Activated naive CD8-positive, alpha-beta T cell treated with anti-CD3 and anti-CD28 coated beads for 36 hours (primary cell): ENCODE results near the gene KRT79. TPM values are rescaled to one million over a fixed set of nuclear protein-coding genes. Genes with fewer than 3 reads are reported as not detected.
"Not testable (repeated sequence)": the region's sequence is repeated elsewhere in the genome, so short reads cannot be mapped to it uniquely, and the experiment has no call there.

ENCODE experiments used
- DNase-seq: peaks from one replicate; pipeline ENCODE4 v3.0.0; 2021
- H3K27ac Mint-ChIP-seq: one replicate; pipeline ENCODE4 v1.8.0; 2022; ENCODE audit warnings: mild to moderate bottlenecking, moderate library complexity, mixed read lengths
- H3K27me3 Mint-ChIP-seq: one replicate; pipeline ENCODE4 v1.8.0; 2022; ENCODE audit warnings: mild to moderate bottlenecking, mixed read lengths
- H3K36me3 Mint-ChIP-seq: one replicate; pipeline ENCODE4 v1.8.0; 2021; ENCODE audit warnings: mild to moderate bottlenecking, mixed read lengths
- H3K4me1 Mint-ChIP-seq: one replicate; pipeline ENCODE4 v1.8.0; 2021; ENCODE audit warnings: mixed read lengths
- H3K4me3 Mint-ChIP-seq: one replicate; pipeline ENCODE4 v1.8.0; 2022; ENCODE audit warnings: mild to moderate bottlenecking, moderate library complexity, mixed read lengths
- H3K9me3 Mint-ChIP-seq: one replicate; pipeline ENCODE4 v1.8.0; 2022; ENCODE audit warnings: mixed read lengths
- total RNA-seq, 2 experiments: library from RNA; stranded (reverse); gene quantifications; one replicate each; pipeline ENCODE4 v1.2.3, GENCODE V29; 2021

The KRT79 gene
- total RNA-seq, 2 experiments from 2014 or later = 0.95 to 0.96 TPM

DNA sequence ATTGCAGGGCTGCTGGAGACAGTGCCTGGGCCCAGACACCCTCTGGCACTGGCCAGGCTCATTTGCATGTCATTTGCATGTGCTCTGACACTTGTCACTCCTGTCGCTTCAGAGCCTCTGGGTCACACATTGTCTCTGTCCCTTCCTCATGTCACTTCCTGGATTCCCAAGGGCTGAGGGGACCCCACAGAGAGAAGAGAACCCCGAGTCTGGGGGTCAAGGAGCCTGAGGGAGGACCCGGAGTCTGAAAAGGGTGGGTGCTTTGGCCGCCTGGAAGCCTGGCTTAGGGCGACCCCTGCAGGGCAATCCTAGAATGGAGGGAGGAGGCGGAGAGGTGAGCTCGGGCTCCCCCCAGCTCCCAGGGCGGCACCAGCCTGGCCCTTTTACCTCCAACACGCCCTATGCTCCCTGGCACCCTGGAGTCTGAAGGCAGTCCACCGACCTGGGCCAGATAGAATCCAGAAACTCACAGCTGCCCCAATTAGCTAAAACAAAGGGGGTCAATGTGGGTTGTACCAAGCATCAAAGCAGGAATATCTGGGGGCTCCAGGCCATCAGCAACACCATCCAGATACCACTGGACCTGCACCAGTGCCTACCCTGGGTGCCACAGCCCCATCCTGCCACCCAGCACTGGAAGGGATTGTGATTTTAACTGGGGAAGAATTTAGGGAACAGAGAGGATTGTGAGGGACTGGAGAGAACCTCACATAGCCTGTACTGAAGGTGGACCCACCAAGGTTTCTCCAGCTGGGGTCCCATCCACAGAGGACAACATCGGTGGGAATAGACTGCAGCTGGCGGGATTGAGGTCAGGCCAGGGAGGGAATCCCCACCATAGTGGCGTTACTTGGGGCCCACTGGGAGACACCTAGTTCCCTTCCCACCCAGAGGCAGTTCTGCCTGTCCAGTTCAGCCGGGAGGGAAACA, 36.5 kb upstream of the KRT79 start:
- Mint-ChIP-seq H3K27me3 (no peaks in the 10 kb centered on the region), H3K36me3 (no peaks in the 10 kb centered on the region), H3K4me1 (peaks cover 25% of the 10 kb centered on the region), H3K27ac (no peak overlapping the region), H3K4me3 (no peak overlapping the region), H3K9me3 (no peaks in the 10 kb centered on the region)
- peak; percentile 80 for DNase-seq

DNA sequence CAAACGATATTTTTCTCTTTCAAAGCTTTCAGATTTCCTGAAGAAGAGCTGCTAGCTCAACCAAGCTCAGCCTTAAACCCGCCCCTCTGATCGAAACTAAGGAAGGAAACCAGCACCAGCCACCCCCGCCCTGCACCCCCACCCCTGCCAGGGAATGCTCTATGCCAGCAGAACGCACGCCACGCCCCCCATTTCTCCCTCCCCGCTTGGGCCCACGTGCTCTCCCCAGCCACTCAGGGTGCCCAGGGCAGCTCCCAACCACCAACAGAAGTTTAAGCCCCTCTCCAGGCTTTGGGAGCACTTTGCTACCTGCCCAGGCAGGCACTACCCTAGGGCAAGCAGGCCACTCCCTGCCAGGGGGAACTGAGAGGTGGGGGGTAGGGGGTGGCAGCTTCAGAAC, 33.5 kb upstream of the KRT79 start:
- Mint-ChIP-seq H3K9me3 (no peaks in the 10 kb centered on the region), H3K4me3 (no peak overlapping the region), H3K27me3 (no peaks in the 10 kb centered on the region), H3K27ac (no peak overlapping the region), H3K4me1 (peaks cover 17% of the 10 kb centered on the region), H3K36me3 (no peaks in the 10 kb centered on the region)
- peak; percentile 40 for DNase-seq

DNA sequence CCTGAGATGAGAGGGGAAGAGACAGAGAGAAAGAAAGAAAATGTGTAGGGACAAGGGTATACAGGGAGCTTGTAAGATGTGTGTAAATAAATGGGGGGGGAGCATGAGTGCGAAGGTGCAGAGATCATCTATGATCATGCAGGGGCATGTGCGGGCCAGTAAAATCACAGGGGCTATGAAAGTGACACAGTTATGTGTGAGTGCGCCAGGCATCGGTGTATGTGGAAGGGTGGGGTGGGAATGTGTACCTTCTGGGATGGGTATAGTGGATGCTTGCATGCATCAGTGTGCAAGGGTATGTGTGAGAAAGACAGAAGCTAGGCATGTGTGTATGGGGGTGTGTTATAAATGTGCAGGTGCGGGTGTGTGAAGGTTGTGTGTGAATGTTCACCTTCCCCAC, 33.0 kb upstream of the KRT79 start:
- no peak overlapping the region for H3K27ac Mint-ChIP-seq
- H3K9me3 Mint-ChIP-seq = no peaks in the 10 kb centered on the region
- peaks cover 17% of the 10 kb centered on the region for H3K4me1 Mint-ChIP-seq
- no peak overlapping the region for H3K4me3 Mint-ChIP-seq
- DNase-seq = no peak
- H3K36me3 Mint-ChIP-seq = no peaks in the 10 kb centered on the region
- H3K27me3 Mint-ChIP-seq = no peaks in the 10 kb centered on the region

DNA sequence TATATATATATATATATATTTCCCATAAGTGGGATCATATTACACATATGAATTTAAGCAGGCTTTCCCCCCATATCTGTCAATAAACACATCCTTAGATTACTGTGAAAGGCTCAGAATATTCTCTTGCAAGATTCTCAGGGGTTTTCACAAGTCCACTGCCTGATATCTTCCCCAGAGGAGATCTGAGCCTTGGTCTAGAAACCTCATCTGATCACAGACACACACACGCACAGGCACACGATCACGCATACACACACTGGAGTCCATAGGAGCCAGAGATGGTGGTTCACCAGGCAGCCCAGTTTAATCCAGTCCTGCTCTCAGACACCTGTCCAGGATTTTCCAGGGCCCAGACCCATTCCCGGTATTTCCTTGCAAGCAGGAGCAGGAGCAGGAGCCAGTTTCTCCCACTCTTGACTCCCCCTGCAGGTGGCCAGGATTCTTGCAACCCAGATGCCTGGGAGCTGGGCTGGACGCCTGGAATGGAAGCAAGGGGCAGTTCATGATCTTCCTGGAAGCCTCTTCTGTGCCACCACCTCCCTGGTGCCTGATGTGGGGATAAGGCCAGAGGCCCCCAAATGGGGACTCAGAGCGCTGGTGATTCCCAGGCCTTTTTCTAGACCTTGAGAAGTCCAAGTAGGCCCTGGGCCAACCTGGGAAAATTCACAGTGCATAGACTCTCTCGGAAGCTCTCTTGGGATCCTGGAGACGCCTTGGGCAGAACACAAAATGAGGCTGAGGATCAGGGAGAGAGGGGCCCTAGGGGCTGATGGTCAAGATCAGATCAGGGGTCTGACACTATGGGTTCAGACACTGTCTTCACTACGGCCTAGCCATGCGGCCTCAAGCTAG, 31.2 kb upstream of the KRT79 start:
- DNase-seq = peak; percentile 26
- H3K27ac Mint-ChIP-seq = no peak overlapping the region
- H3K4me1 Mint-ChIP-seq = peaks cover 12% of the 10 kb centered on the region
- no peak overlapping the region for H3K4me3 Mint-ChIP-seq
- no peaks in the 10 kb centered on the region for H3K9me3 Mint-ChIP-seq
- no peaks in the 10 kb centered on the region for H3K36me3 Mint-ChIP-seq
- no peaks in the 10 kb centered on the region for H3K27me3 Mint-ChIP-seq

DNA sequence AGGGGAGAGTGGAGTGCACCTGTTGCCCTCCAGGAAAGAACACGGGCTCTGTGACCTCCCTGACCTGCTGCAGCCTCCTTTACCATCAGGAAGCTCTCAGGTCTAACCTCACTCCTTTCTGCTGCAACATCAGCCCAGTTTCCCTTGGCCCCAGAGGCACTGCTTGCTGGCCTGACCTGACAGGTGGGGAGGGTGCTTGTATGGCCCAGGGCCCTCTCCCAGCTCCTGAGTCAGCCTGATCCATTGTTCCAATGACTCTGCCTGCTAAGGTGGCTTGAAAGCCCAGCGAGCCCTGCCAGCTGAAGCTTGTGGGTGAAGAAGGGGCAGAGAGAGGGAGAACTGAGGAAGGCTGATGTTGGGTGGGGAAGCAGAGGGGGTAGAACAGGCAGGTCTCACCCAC, 27.9 kb upstream of the KRT79 start:
- H3K27ac Mint-ChIP-seq = no peak overlapping the region
- H3K9me3 Mint-ChIP-seq = no peaks in the 10 kb centered on the region
- peaks cover 2% of the 10 kb centered on the region for H3K4me1 Mint-ChIP-seq
- H3K36me3 Mint-ChIP-seq = no peaks in the 10 kb centered on the region
- no peak overlapping the region for H3K4me3 Mint-ChIP-seq
- no peak for DNase-seq
- no peaks in the 10 kb centered on the region for H3K27me3 Mint-ChIP-seq

DNA sequence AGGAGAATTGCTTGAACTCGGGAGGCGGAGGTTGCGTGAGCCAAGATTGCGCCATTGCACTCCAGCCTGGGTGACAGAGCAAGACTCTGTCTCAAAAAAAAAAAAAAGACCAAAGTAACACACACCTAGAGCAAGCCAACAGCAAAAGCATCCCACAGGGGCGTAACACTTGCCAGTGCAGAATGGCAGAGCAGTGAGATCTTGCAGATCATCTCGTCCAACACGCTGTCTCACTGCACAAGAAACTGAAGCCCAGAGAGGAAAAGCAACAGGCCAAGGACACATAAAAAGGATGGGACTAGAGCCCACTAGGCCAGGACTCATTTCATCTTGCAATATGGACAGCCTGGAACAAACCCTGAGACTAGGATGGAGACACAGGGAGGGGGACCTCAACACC, 27.4 kb upstream of the KRT79 start:
- DNase-seq = no peak
- Mint-ChIP-seq H3K36me3 (no peaks in the 10 kb centered on the region), H3K4me3 (no peak overlapping the region), H3K27me3 (no peaks in the 10 kb centered on the region), H3K27ac (no peak overlapping the region), H3K9me3 (no peaks in the 10 kb centered on the region), H3K4me1 (no peaks in the 10 kb centered on the region)

DNA sequence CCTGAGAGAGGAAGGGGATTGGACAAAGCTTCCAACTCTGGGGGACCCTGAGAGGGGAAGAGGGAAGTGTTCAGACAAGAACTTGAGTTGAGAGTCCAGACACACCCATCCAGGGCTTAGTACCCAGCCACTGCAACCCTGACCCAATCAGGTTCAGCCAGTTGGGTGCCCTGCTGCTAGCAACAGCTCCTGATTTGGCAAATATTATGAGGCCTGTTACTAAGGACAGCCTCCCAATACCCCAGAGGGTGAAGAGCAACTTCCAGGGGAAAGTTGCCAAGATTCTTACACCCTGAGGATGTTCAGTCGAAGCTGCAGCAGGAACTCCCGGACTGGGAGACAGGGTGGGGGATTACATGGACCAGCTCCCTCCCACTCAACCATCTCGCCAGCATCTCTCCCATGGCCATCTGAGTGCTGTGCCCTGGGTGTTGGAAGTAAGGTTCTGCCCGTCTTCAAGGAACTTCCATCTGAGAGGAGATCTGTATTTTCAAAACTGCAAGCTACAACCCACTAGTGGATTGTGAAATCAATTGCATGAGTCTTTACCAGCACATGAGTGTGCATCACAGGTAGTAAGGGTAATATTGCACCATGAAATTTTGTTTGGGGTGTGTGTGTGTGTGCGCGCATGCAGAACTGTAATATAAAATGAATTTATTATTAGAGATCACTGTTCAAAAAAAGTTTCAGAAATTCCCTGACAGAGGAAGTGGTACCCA, 26.2 kb upstream of the KRT79 start:
- Mint-ChIP-seq H3K27me3 (no peaks in the 10 kb centered on the region), H3K27ac (no peak overlapping the region), H3K36me3 (no peaks in the 10 kb centered on the region), H3K9me3 (no peaks in the 10 kb centered on the region), H3K4me1 (no peaks in the 10 kb centered on the region), H3K4me3 (no peak overlapping the region)
- no peak for DNase-seq

DNA sequence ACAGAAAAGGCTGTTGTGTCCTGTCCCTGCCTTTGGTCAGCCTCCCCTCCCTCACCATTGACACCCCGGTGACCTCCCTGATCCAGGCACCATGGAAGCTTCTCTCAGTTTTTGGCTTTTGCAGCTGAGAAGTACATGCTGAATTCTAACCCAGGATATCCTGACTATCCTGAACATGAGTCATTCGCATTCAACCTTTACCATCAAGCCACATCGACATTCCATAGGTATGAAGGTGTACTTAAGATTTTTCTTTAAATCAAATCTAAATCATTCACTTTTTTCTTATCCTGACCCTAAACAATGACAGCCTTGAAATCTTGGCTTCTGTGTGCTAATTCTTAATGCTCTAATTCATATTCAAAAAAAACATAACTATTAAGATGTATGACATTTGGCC, 23.4 kb upstream of the KRT79 start:
- no peaks in the 10 kb centered on the region for H3K4me1 Mint-ChIP-seq

DNA sequence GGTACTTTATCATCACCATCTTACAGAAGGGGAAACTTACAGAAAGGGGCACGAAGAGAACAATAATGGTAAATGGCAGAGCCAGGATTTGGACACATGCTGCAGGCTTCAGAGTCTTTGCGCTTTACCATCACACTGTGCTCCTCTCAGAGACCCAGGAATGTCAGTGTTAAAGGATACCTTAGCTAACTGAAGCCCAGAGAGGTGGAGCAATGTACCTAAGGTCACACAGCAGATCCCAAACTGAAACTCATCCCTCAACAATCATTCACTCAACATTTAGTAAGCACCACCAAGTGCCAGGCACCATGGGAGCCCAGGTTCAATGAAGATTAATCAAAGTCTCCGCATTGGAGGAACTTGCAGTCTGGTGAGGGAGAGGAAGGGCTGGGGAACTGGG, 22.7 kb upstream of the KRT79 start:
- H3K9me3 Mint-ChIP-seq = no peaks in the 10 kb centered on the region

More for the DNA sequence above, 23.4 kb upstream of the KRT79 start:
- no peak overlapping the region for H3K4me3 Mint-ChIP-seq
- H3K9me3 Mint-ChIP-seq = no peaks in the 10 kb centered on the region
- no peak overlapping the region for H3K27ac Mint-ChIP-seq
- H3K27me3 Mint-ChIP-seq = no peaks in the 10 kb centered on the region
- no peak for DNase-seq
- no peaks in the 10 kb centered on the region for H3K36me3 Mint-ChIP-seq

DNA sequence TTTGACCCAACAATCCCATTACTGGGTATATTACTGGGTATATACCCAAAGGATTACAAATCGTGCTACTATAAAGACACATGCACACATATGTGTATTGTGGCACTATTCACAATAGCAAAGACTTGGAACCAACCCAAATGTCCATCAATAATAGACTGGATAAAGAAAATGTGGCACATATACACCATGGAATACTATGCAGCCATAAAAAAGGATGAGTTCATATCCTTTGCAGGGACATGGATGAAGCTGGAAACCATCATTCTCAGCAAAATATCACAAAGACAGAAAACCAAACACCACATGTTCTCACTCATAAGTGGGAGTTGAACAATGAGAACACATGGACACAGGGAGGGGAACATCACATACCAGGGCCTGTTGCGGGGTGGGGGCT, 22.0 kb upstream of the KRT79 start:
- not testable (repeated sequence) for DNase-seq, H3K27ac Mint-ChIP-seq, H3K36me3 Mint-ChIP-seq, H3K27me3 Mint-ChIP-seq, H3K4me1 Mint-ChIP-seq, H3K9me3 Mint-ChIP-seq, H3K4me3 Mint-ChIP-seq

More for the DNA sequence above, 22.7 kb upstream of the KRT79 start:
- no peaks in the 10 kb centered on the region for H3K4me1 Mint-ChIP-seq
- no peak overlapping the region for H3K4me3 Mint-ChIP-seq
- no peaks in the 10 kb centered on the region for H3K36me3 Mint-ChIP-seq
- DNase-seq = no peak
- peaks cover 4% of the 10 kb centered on the region for H3K27me3 Mint-ChIP-seq
- H3K27ac Mint-ChIP-seq = no peak overlapping the region

DNA sequence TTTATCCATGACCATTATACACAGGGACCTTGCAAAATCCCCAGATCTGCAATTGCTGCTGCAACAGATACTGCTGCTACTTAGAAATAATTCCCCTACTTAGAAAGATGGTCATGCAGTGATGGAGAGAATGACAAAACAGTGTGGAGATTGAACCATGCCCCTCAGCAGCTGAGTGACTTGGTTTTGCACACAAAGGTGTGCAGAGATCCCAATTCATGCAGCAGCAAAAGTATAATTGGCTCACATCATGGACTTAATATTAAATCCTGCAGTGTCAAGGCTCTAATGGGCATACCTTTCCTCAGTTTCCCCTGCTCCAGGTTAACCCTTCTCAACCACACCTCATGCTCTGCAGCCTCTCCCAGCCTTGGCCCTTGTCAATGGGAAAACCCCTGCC, 17.7 kb upstream of the KRT79 start:
- Mint-ChIP-seq H3K36me3 (no peaks in the 10 kb centered on the region), H3K9me3 (no peaks in the 10 kb centered on the region), H3K4me3 (no peak overlapping the region), H3K27ac (no peak overlapping the region), H3K27me3 (peaks cover 4% of the 10 kb centered on the region), H3K4me1 (no peaks in the 10 kb centered on the region)
- DNase-seq = no peak

DNA sequence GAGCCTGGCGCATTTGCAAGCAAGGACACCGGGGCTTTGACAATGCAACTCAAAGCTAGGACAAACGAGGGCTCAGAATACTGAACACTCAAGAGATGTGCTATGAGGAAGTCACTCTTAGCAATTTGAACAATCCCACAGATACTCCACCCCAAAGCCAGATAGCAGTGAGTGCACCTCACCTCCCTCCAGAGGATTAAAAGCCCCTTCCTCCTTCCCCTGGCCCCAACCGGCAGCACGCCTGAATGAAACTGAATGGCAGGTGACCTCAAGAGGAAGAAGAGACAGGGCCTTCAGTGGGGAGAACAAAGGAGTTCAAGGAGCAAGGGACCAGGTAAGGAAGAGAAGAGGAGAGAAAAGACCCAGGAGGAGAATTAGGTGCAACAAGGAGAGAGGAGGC, 16.6 kb upstream of the KRT79 start:
- H3K4me1 Mint-ChIP-seq = no peaks in the 10 kb centered on the region
- DNase-seq = no peak
- H3K36me3 Mint-ChIP-seq = no peaks in the 10 kb centered on the region
- H3K27me3 Mint-ChIP-seq = peaks cover 4% of the 10 kb centered on the region
- no peak overlapping the region for H3K4me3 Mint-ChIP-seq
- no peak overlapping the region for H3K27ac Mint-ChIP-seq
- H3K9me3 Mint-ChIP-seq = no peaks in the 10 kb centered on the region

DNA sequence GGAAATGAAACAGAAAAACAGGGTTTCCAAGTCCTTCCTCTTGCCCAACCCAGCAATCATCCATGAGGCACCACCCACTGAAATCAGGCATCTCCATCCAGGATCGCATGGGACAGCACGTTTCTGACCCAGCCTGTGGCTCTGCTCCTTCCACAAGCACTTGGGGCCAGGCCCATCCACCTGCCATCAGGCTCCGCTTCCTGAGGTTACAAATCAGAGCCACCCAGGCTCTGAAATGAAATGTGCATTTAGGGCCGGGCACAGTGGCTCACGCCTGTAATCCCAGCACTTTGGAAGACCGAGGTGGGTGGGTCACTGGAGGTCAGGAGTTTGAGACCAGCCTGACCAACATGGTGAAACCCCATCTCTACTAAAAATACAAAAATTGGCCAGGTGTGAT, 15.4 kb upstream of the KRT79 start:
- Mint-ChIP-seq H3K4me1 (no peaks in the 10 kb centered on the region), H3K36me3 (no peaks in the 10 kb centered on the region), H3K9me3 (no peaks in the 10 kb centered on the region), H3K4me3 (no peak overlapping the region), H3K27me3 (peaks cover 4% of the 10 kb centered on the region), H3K27ac (no peak overlapping the region)
- DNase-seq = no peak

DNA sequence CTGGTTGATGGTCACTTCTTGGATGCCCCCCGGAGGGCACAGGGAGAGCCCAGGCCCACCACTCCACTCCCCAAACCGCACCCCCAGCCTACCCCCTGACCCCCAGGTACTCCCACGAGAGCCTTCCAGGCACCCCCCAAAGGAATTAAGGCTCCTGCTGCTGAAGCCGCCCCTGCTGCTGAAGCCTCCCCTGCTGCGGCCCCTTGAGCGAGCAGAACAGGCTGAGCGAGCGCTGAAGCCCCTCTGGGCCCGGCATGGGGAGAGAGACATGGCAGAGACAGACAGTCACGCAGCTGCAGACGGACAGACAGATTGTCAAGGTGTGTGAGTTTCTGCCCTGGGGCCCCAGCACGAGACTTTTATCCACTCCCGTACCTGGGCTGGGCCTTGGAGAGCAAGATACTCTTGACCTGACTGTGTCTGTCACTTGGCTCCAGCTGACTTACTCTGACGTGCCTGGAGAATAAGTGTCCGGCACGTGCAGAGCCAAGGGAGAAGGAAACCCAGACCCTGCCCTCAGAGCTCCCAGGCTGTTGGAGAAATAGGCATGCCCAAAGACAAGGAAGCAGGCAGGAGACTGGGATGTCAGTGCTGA, 14.6 kb upstream of the KRT79 start, which contains the start of gene KRT78:
Gene KRT78, minus strand, starts transcription at position 334 of the 595 bp plus-strand sequence. Its CDS starts 64 bp downstream, at position 270.
- Mint-ChIP-seq H3K27me3 (peaks cover 4% of the 10 kb centered on the region), H3K27ac (no peak within 1 kb of the TSS), H3K4me3 (no peak within 1 kb of the TSS), H3K9me3 (no peaks in the 10 kb centered on the region), H3K36me3 (no peaks in the 10 kb centered on the region), H3K4me1 (peaks cover 1% of the 10 kb centered on the region)
- DNase-seq = no peak
